ENCODE data around the gene SPAG17. TPM values are rescaled to one million over a fixed set of nuclear protein-coding genes. Genes with fewer than 3 reads are reported as not detected.
A peak's percentile ranks its signal among the peaks of the same experiment; 100 is the strongest.

The SPAG17 gene
- total and polyA plus RNA-seq, 2 experiments from 2014 or later: 0.42 to 1.2 TPM

GRCh38 chr1:118147522-118147921 is 37.5 kb downstream of the SPAG17 start:
- Histone ChIP-seq H3K36me3 (no peaks in the 10 kb centered on the region), H3K27me3 (peaks cover 2% of the 10 kb centered on the region), H3K27ac (no peak overlapping the region), H3K4me1 (ENCODE audit: low read depth) (no peaks in the 10 kb centered on the region), H3K4me3 (no peak overlapping the region), H3K9me3 (ENCODE audit: low read depth) (no peaks in the 10 kb centered on the region)
- TF ChIP-seq, protein P1, sequence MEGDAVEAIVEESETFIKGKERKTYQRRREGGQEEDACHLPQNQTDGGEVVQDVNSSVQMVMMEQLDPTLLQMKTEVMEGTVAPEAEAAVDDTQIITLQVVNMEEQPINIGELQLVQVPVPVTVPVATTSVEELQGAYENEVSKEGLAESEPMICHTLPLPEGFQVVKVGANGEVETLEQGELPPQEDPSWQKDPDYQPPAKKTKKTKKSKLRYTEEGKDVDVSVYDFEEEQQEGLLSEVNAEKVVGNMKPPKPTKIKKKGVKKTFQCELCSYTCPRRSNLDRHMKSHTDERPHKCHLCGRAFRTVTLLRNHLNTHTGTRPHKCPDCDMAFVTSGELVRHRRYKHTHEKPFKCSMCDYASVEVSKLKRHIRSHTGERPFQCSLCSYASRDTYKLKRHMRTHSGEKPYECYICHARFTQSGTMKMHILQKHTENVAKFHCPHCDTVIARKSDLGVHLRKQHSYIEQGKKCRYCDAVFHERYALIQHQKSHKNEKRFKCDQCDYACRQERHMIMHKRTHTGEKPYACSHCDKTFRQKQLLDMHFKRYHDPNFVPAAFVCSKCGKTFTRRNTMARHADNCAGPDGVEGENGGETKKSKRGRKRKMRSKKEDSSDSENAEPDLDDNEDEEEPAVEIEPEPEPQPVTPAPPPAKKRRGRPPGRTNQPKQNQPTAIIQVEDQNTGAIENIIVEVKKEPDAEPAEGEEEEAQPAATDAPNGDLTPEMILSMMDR (IDR thresholded peaks at IDR 0.05; ENCODE audit: low read depth, low read length): no peak
- DNase-seq (ENCODE audit: low read depth in 1 of 2, low spot score in 1 of 2): peak in 1 of 2 donors; percentile 75

- Histone ChIP-seq H3K27me3 (no peaks in the 10 kb centered on the region), H3K4me1 (ENCODE audit: low read depth) (no peaks in the 10 kb centered on the region), H3K4me3 (no peak overlapping the region), H3K9me3 (ENCODE audit: low read depth) (no peaks in the 10 kb centered on the region), H3K27ac (no peak overlapping the region), H3K36me3 (no peaks in the 10 kb centered on the region)
- TF ChIP-seq, protein P1 (IDR thresholded peaks at IDR 0.05; ENCODE audit: low read depth, low read length): no peak
- no peak for DNase-seq (ENCODE audit: low read depth in 1 of 2, low spot score in 1 of 2)
These were observed 39.3 kb downstream of the SPAG17 start for GRCh38 chr1:118145721-118146120.

GRCh38 chr1:118144684-118145083 is 40.3 kb downstream of the SPAG17 start:
- Histone ChIP-seq H3K4me1 (ENCODE audit: low read depth) (no peaks in the 10 kb centered on the region), H3K4me3 (no peak overlapping the region), H3K36me3 (no peaks in the 10 kb centered on the region), H3K9me3 (ENCODE audit: low read depth) (no peaks in the 10 kb centered on the region), H3K27ac (no peak overlapping the region), H3K27me3 (no peaks in the 10 kb centered on the region)
- DNase-seq (ENCODE audit: low read depth in 1 of 2, low spot score in 1 of 2): peak in 1 of 2 donors; percentile 38
- TF ChIP-seq, protein P1 (IDR thresholded peaks at IDR 0.05; ENCODE audit: low read depth, low read length): no peak

DNA sequence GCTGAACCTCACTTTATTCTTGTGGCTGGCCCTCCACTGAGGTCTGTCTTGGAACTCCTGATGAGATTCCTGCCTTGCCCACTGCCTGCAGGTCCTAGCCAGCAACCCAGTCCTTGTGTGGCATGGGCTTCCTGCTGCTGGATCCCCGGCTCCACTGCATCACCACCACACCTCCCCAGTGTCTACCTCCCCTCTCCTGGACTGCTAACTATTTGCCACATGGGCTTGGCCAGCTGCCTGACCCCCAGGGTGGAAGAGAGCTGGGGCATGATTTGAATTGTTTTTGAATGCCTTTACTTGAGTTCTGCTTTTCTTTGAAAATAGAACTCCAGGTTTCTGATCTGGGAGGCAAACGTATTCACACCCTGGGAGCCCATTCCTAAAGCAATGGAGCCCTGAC is 41.2 kb downstream of the SPAG17 start:
- Histone ChIP-seq H3K4me1 (ENCODE audit: low read depth) (no peaks in the 10 kb centered on the region), H3K36me3 (no peaks in the 10 kb centered on the region), H3K27ac (no peak overlapping the region), H3K27me3 (no peaks in the 10 kb centered on the region), H3K9me3 (ENCODE audit: low read depth) (no peaks in the 10 kb centered on the region), H3K4me3 (no peak overlapping the region)
- DNase-seq (ENCODE audit: low read depth in 1 of 2, low spot score in 1 of 2): no peak
- TF ChIP-seq, protein P1 (IDR thresholded peaks at IDR 0.05; ENCODE audit: low read depth, low read length): no peak

DNA sequence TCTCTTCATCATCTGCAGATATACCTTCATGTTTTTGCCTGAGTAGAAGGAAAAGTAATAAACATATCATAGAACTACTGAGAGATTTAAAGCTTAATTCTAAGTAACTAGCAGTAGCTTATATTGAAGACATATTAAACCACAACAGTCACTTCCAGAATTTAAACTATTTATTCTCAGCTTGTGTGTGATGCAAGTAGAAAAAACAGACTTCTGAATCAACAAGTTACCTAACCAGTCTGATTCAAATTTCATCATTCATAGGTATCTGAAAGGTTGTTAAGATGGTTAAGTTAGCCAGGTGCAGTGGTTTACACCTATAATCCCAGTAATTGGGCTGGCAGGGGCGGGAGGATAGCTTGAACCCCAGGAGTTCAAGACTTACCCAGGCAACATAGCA is 41.9 kb downstream of the SPAG17 start:
- H3K4me3 ChIP-seq: no peak overlapping the region
- no peaks in the 10 kb centered on the region for H3K27me3 ChIP-seq
- no peaks in the 10 kb centered on the region for H3K9me3 ChIP-seq (ENCODE audit: low read depth)
- H3K4me1 ChIP-seq (ENCODE audit: low read depth): no peaks in the 10 kb centered on the region
- H3K36me3 ChIP-seq: no peaks in the 10 kb centered on the region
- TF ChIP-seq, protein P1 (IDR thresholded peaks at IDR 0.05; ENCODE audit: low read depth, low read length): no peak
- DNase-seq (ENCODE audit: low read depth in 1 of 2, low spot score in 1 of 2): no peak
- H3K27ac ChIP-seq: no peak overlapping the region

GRCh38 chr1:118142546-118142945 is 42.5 kb downstream of the SPAG17 start:
- Histone ChIP-seq H3K27ac (no peak overlapping the region), H3K27me3 (no peaks in the 10 kb centered on the region), H3K36me3 (no peaks in the 10 kb centered on the region), H3K9me3 (ENCODE audit: low read depth) (no peaks in the 10 kb centered on the region), H3K4me1 (ENCODE audit: low read depth) (no peaks in the 10 kb centered on the region), H3K4me3 (no peak overlapping the region)
- TF ChIP-seq, protein P1 (IDR thresholded peaks at IDR 0.05; ENCODE audit: low read depth, low read length): no peak
- no peak for DNase-seq (ENCODE audit: low read depth in 1 of 2, low spot score in 1 of 2)
